Ovary (tissue), 3 donors: ENCODE data around the gene BMP8B.

Source experiments
- POLR2A ChIP-seq: fragments of 450-650 bp; IDR thresholded peaks from one replicate; pipeline ENCODE4 v1.6.1; 2017; ENCODE audit warnings: antibody characterized with exemption, mild to moderate bottlenecking, moderate library complexity
- TF ChIP-seq, protein P1 (sequence below), 3 donors: fragments of 450-650 bp in 2 of 3; fragments of 200-600 bp in 1 of 3; IDR thresholded peaks; one replicate each; pipeline versions ENCODE4 v1.5.1 to v1.8.0; 2016 to 2022; ENCODE audit warnings: antibody characterized with exemption in 3 of 3, mild to moderate bottlenecking in 1 of 3
- donor health status: DM: no; HTN: no; CAD: no.

DNA sequence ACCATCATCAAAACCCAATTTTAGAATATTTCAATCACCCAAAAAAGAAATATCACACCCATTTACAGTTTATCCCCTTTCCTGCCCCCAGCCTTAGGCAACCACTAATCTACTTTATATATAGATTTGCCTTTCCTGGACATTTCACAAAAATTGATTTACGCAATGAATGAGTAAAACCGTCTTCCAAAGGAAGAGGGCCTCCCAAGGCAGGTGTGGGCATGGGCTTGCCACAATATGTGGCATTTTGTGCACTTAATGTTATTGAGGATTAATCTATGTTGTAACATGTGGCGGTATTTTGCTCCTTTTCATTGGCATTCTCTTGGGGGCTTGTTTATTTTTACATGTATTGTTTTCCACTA, 11.8 kb upstream of the BMP8B start:
- TF ChIP-seq, protein P1, sequence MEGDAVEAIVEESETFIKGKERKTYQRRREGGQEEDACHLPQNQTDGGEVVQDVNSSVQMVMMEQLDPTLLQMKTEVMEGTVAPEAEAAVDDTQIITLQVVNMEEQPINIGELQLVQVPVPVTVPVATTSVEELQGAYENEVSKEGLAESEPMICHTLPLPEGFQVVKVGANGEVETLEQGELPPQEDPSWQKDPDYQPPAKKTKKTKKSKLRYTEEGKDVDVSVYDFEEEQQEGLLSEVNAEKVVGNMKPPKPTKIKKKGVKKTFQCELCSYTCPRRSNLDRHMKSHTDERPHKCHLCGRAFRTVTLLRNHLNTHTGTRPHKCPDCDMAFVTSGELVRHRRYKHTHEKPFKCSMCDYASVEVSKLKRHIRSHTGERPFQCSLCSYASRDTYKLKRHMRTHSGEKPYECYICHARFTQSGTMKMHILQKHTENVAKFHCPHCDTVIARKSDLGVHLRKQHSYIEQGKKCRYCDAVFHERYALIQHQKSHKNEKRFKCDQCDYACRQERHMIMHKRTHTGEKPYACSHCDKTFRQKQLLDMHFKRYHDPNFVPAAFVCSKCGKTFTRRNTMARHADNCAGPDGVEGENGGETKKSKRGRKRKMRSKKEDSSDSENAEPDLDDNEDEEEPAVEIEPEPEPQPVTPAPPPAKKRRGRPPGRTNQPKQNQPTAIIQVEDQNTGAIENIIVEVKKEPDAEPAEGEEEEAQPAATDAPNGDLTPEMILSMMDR (IDR thresholded peaks at IDR 0.05) = no peak
- TF ChIP-seq POLR2A = no peak
